ENCODE results near the gene EIF2B2.

GRCh38 chr14:74954232-74954946, 48.3 kb upstream of the EIF2B2 start:
- TF ChIP-seq LEF1 (IDR thresholded peaks at IDR 0.05; ENCODE audit: borderline replicate concordance) (no peak), SUZ12 (IDR thresholded peaks at IDR 0.05) (no peak)
